GM19023 (cell line): ENCODE data around the gene CTPS2.

Experiments
- ATAC-seq: cut with Tn5 transposase; IDR thresholded peaks from one replicate; pipeline ENCODE4 v1.9.1; 2021; ENCODE audit warnings: mild to moderate bottlenecking, moderate library complexity; ENCODE audit not compliant: unreplicated experiment

Gene CTPS2

GRCh38 chrX:16573781-16574180, 138.7 kb downstream of the CTPS2 start:
- ATAC-seq = no peak

- no peak for ATAC-seq
Measured at GRCh38 chrX:16567681-16568080, 144.8 kb downstream of the CTPS2 start.

GRCh38 chrX:16566571-16566970, 145.9 kb downstream of the CTPS2 start:
- ATAC-seq = no peak

GRCh38 chrX:16560173-16560572, 152.3 kb downstream of the CTPS2 start:
- ATAC-seq = no peak

- no peak for ATAC-seq
Measured at GRCh38 chrX:16559206-16559619, 153.3 kb downstream of the CTPS2 start.

- no peak for ATAC-seq
Measured at GRCh38 chrX:16558489-16558888, 154.0 kb downstream of the CTPS2 start.

GRCh38 chrX:16552546-16552945, 159.9 kb downstream of the CTPS2 start:
- no peak for ATAC-seq

- ATAC-seq = no peak
Measured at GRCh38 chrX:16547644-16548043, 164.8 kb downstream of the CTPS2 start.

- ATAC-seq = no peak
Measured at GRCh38 chrX:16544969-16545368, 167.5 kb downstream of the CTPS2 start.
